Natural killer cell (primary cell): ENCODE results near the gene FERMT3. TPM values are rescaled to one million over a fixed set of nuclear protein-coding genes. Genes with fewer than 3 reads are reported as not detected.

Experiments
- ATAC-seq, 3 donors: fragments of 150-1000 bp in 2 of 3; fragments of 200-7000 bp in 1 of 3; cut with Tn5 transposase; 1 replicate in 1 of 3; 2 replicates in 2 of 3; pipeline ENCODE4 v1.10.0; 2021; ENCODE audit warnings: mild to moderate bottlenecking in 2 of 3, moderate library complexity in 2 of 3
- DNase-seq, 2 donors: peaks; one replicate each; pipeline versions ENCODE4 v3.0.0 to v3.0.0-alpha.2; 2013 to 2021; ENCODE audit warnings: mixed read lengths in 1 of 2
- H3K27ac ChIP-seq: one replicate; pipeline ENCODE4 v1.5.1; 2013; ENCODE audit warnings: mild to moderate bottlenecking, low read length
- H3K27me3 ChIP-seq: one replicate; pipeline ENCODE4 v1.6.1; 2013; ENCODE audit warnings: low read length; ENCODE audit not compliant: control insufficient read depth, insufficient read depth
- H3K36me3 ChIP-seq: one replicate; pipeline ENCODE4 v1.6.1; 2013; ENCODE audit warnings: low read length; ENCODE audit not compliant: control insufficient read depth, insufficient read depth
- H3K4me1 ChIP-seq: one replicate; pipeline ENCODE4 v1.6.1; 2013; ENCODE audit warnings: low read length; ENCODE audit not compliant: control insufficient read depth, insufficient read depth
- H3K4me3 ChIP-seq: one replicate; pipeline ENCODE4 v1.5.1; 2013; ENCODE audit warnings: low read length
- H3K9me3 ChIP-seq: one replicate; pipeline ENCODE4 v1.6.1; 2013; ENCODE audit warnings: low read length; ENCODE audit not compliant: control insufficient read depth, insufficient read depth
- H3K27ac Mint-ChIP-seq, 2 donors: one replicate each; pipeline ENCODE4 v1.8.0; 2022; ENCODE audit warnings: mild to moderate bottlenecking in 2 of 2, mixed read lengths in 2 of 2, moderate library complexity in 1 of 2
- H3K27me3 Mint-ChIP-seq, 2 donors: one replicate each; pipeline ENCODE4 v1.8.0; 2022; ENCODE audit warnings: low read depth in 2 of 2, mixed read lengths in 2 of 2
- H3K36me3 Mint-ChIP-seq: one replicate; pipeline ENCODE4 v1.8.0; 2022; ENCODE audit warnings: mixed read lengths
- H3K4me1 Mint-ChIP-seq, 2 donors: one replicate each; pipeline ENCODE4 v1.8.0; 2022; ENCODE audit warnings: mixed read lengths in 2 of 2
- H3K4me3 Mint-ChIP-seq: one replicate; pipeline ENCODE4 v1.8.0; 2022; ENCODE audit warnings: mild to moderate bottlenecking, moderate library complexity, mixed read lengths
- H3K9me3 Mint-ChIP-seq, 2 donors: one replicate each; pipeline ENCODE4 v1.8.0; 2022; ENCODE audit warnings: mixed read lengths in 2 of 2
- WGBS: methylation state at CpG from one replicate; pipeline ENCODE4 v1.1.7; 2013; ENCODE audit warnings: missing lambda C conversion rate; ENCODE audit not compliant: insufficient coverage; 5-methylcytosine and 5-hydroxymethylcytosine counted together
- intact Hi-C: fragments of 100-400 bp; cut with micrococcal nuclease; formaldehyde crosslinking; loops from one replicate; pipeline ENCODE4 v1.14.2; 2022
- total RNA-seq, 4 donors: library from RNA; stranded (reverse); fragments of 120-200 nt in 1 of 4; gene quantifications; one replicate each; pipeline versions ENCODE4 v1.2.3 to v1.2.4, GENCODE V29; 2013 to 2022
- TF ChIP-seq, protein P1 (sequence below): fragments of 200-600 bp; IDR thresholded peaks from one replicate; pipeline ENCODE4 v1.8.0; 2022; ENCODE audit warnings: antibody characterized with exemption

The FERMT3 gene
- total RNA-seq, 3 donors from 2014 or later (not counting 1 experiment from before 2014, with no cell fraction given), result 194 to 202 (median 196) TPM

DNA sequence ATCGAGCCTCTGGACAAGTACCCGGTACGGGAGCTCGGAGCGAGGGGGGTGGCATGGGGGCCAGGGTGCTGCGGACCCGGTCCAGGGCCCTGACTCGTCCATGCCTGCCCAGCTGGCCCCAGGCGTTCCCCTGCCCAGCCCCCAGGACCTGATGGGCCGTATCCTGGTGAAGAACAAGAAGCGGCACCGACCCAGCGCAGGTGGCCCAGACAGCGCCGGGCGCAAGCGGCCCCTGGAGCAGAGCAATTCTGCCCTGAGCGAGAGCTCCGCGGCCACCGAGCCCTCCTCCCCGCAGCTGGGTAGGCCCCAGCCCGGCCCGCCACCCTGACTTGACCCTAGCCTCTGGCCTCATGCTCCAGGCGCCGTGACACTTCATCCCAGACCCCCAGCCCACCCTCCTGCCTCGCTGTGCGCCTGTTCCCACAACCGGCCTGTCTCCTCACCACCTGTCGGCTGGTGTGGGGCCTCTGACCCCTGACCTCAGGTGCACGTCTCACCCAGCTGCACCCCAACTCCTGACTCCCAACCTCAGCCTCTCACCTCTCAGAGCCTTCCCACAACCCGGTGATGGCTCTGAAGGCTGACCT is 52.5 kb downstream of the FERMT3 start:
- DNase-seq (no peak), ATAC-seq (no peak)
- no peak overlapping the region for H3K4me3 ChIP-seq
- H3K9me3 ChIP-seq, result no peaks in the 10 kb centered on the region
- peaks cover 6% of the 10 kb centered on the region for H3K36me3 ChIP-seq
- no peak overlapping the region for H3K27ac ChIP-seq
- H3K27me3 Mint-ChIP-seq, result no peaks in the 10 kb centered on the region
- intact Hi-C loops, result no loop called here
- no peaks in the 10 kb centered on the region for H3K9me3 Mint-ChIP-seq
- TF ChIP-seq, protein P1, sequence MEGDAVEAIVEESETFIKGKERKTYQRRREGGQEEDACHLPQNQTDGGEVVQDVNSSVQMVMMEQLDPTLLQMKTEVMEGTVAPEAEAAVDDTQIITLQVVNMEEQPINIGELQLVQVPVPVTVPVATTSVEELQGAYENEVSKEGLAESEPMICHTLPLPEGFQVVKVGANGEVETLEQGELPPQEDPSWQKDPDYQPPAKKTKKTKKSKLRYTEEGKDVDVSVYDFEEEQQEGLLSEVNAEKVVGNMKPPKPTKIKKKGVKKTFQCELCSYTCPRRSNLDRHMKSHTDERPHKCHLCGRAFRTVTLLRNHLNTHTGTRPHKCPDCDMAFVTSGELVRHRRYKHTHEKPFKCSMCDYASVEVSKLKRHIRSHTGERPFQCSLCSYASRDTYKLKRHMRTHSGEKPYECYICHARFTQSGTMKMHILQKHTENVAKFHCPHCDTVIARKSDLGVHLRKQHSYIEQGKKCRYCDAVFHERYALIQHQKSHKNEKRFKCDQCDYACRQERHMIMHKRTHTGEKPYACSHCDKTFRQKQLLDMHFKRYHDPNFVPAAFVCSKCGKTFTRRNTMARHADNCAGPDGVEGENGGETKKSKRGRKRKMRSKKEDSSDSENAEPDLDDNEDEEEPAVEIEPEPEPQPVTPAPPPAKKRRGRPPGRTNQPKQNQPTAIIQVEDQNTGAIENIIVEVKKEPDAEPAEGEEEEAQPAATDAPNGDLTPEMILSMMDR, result no peak
- 94% methylated on average over 32 of the region's 32 CpGs for WGBS
- H3K27me3 ChIP-seq, result no peaks in the 10 kb centered on the region
- H3K36me3 Mint-ChIP-seq, result no peaks in the 10 kb centered on the region
- H3K4me3 Mint-ChIP-seq, result no peak overlapping the region
- H3K4me1 Mint-ChIP-seq, result peaks cover 0 to 9% of the 10 kb centered on the region in 2 donors
- no peaks in the 10 kb centered on the region for H3K4me1 ChIP-seq
- peak overlapping the region in 1 of 2 donors; percentile 52 for H3K27ac Mint-ChIP-seq

- intact Hi-C loops, result no loop called here
- Mint-ChIP-seq H3K27me3 (no peaks in the 10 kb centered on the region), H3K4me1 (peaks cover 0 to 9% of the 10 kb centered on the region in 2 donors), H3K9me3 (no peaks in the 10 kb centered on the region), H3K4me3 (no peak overlapping the region), H3K27ac (peak overlapping the region in 1 of 2 donors; percentile 52), H3K36me3 (no peaks in the 10 kb centered on the region)
- Histone ChIP-seq H3K9me3 (no peaks in the 10 kb centered on the region), H3K4me3 (no peak overlapping the region), H3K36me3 (peaks cover 6% of the 10 kb centered on the region), H3K27ac (no peak overlapping the region), H3K4me1 (no peaks in the 10 kb centered on the region), H3K27me3 (no peaks in the 10 kb centered on the region)
- ATAC-seq, result no peak
- TF ChIP-seq, protein P1, result no peak
- DNase-seq, result no peak
- whole genome bisulfite sequencing, result 66% methylated on average over 4 of the region's 4 CpGs
Measured at GRCh38 chr11:64259533-64260067, 53.1 kb downstream of the FERMT3 start.

DNA sequence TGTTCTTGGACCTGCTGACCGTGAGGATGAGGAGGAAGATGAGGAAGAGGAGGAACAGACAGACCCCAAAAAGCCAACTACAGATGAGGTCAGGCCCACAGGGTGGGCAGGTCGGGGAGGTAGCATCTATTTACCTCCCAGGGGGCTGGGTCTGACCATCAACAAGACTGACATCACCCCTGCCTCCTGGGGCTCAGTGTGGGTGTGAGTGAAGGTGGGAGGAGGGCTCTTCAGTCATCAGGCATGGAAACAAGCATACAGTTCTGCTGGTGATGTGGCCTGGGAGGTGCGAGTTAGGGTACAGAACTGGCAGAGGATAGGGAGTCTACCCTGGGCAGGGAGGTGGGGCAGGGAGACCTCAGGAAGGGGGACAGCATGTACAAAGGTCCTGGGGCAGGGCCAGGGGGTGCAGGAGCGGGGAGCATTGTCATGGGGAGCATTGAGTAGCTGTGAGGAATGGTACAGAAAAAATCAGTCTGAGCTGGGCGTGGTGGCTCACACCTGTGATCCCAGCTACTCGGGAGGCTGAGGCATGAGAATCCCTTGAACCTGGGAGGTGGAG is 53.7 kb downstream of the FERMT3 start:
- H3K4me3 Mint-ChIP-seq, result no peak overlapping the region
- WGBS, result 90% methylated on average over 6 of the region's 6 CpGs
- no peaks in the 10 kb centered on the region for H3K9me3 ChIP-seq
- DNase-seq (no peak), ATAC-seq (no peak)
- TF ChIP-seq, protein P1, result no peak
- H3K27ac ChIP-seq, result no peak overlapping the region
- no peaks in the 10 kb centered on the region for H3K27me3 Mint-ChIP-seq
- no peaks in the 10 kb centered on the region for H3K9me3 Mint-ChIP-seq
- no peaks in the 10 kb centered on the region for H3K4me1 ChIP-seq
- peaks cover 6% of the 10 kb centered on the region for H3K36me3 ChIP-seq
- intact Hi-C loops, result no loop called here
- H3K27ac Mint-ChIP-seq, result peak overlapping the region in 1 of 2 donors; percentile 37
- H3K27me3 ChIP-seq, result no peaks in the 10 kb centered on the region
- H3K4me3 ChIP-seq, result no peak overlapping the region
- H3K36me3 Mint-ChIP-seq, result no peaks in the 10 kb centered on the region
- peaks cover 0 to 9% of the 10 kb centered on the region in 2 donors for H3K4me1 Mint-ChIP-seq
